GM18951 (cell line): ENCODE data around the gene DNAH7.

ENCODE experiments used
- POLR2A ChIP-seq: IDR thresholded peaks from 4 replicates; pipeline ENCODE4 v1.6.1; 2011; ENCODE audit warnings: mild to moderate bottlenecking; ENCODE audit not compliant: insufficient read length, insufficient read depth; ENCODE audit errors: extremely low read depth
- in situ Hi-C: fragments of 300-500 bp; cut with MboI; formaldehyde crosslinking; loops from one replicate; pipeline ENCODE4 v1.12.0; 2022; ENCODE audit warnings: low sequenced_read_pairs, mixed read lengths, inconsistent platforms; ENCODE audit not compliant: unreplicated experiment

Gene DNAH7

GRCh38 chr2:195909926-195910325 lies 158.7 kb downstream of the DNAH7 start:
- TF ChIP-seq POLR2A, result no peak
- in situ Hi-C loops, result no loop called here

- no peak for TF ChIP-seq POLR2A
- in situ Hi-C loops, result no loop called here
These were observed 161.2 kb downstream of the DNAH7 start for GRCh38 chr2:195907474-195907873.

- in situ Hi-C loops, result no loop called here
- TF ChIP-seq POLR2A, result no peak
These were observed 164.7 kb downstream of the DNAH7 start for GRCh38 chr2:195903956-195904355.

GRCh38 chr2:195902857-195903256 lies 165.8 kb downstream of the DNAH7 start:
- no peak for TF ChIP-seq POLR2A
- in situ Hi-C loops, result no loop called here

- no peak for TF ChIP-seq POLR2A
- in situ Hi-C loops, result no loop called here
These were observed 169.4 kb downstream of the DNAH7 start for GRCh38 chr2:195899226-195899625.

DNA sequence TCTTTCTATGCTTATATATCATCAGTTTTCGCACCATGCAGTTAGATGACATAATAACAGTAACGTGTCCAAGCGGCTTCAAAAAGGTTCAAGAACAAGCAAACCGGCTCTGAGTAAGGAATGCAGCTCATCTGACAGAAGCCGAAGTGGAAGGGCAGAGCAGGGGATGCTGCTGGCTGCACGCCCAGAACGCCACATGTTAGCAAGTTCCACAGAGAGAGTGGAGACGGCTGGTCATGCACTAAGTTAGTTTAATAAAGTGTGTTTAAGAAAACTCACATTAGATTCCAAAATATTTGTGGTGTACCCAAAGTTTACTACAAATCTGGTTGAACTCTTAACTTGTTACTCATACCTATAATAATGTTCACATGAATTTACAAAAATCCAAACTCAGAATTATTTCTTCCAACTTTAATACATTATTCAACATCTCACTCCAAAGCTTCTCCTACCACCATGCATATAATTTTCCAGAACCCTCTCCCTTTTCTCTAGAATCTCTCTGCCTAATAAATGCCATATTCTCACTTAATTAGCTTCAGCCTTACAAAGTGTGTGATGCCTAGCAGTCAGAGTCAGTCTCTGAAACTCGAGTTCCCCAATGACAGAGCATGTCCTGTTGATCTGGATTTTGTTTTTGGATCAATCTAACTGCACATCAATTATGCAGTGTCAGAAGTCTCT lies 170.0 kb downstream of the DNAH7 start:
- in situ Hi-C loops, result no loop called here
- no peak for TF ChIP-seq POLR2A

DNA sequence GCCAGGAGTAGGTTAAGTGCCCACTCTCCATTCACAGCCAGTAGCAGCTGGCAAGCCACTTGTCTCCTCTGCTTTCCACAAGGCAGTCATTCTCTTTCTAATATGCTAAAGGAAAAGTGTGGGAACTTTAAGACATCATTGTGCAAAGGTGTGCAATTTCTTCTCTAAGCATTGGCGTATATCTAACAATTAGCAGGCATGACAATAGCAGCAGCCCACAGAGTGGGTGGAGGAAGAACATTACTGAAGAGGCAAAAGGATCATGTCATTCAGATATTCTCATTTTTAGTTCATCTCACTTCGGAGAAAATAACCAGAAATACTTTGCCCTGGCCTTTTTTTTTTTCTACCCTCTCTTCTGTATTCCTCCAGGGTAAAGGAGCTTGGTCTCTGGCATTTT lies 177.6 kb downstream of the DNAH7 start:
- in situ Hi-C loops, result no loop called here
- TF ChIP-seq POLR2A, result no peak

DNA sequence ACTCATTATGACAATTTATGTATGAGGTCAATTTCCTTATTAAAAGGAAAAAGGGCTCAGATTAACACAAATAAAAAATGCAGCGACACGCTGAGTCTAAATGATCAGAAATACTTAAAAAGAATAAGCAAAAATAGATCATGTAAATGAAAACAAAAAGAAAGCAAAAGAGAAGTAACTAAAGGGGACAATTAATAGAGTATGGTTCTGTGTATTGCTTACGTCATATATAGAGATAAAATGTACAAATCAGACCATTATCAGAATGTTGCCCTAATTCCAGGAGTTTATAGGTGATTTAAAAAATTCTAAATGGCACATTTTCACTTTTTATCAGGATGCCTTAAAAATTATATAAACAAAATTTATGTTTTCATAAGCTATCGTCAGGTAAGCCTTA lies 189.5 kb downstream of the DNAH7 start:
- no peak for TF ChIP-seq POLR2A
- in situ Hi-C loops, result no loop called here

DNA sequence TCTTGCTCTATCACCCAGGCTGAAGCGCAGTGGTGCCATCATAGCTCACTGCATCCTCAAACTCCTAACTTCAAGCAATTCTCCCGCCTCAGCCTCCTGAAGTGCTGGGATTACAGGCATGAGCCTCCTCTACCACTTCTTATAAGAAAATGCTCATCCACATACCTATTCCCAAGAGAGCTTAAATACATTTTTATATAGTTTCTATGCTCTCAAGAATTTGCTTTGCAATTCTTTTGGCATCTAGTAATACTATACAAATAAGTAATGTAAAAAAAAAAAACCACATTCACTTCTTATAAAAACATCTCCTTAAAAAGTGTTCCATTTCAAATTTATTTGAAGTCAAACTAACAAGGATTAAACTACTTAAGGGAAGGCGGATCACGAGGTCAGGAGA lies 197.3 kb downstream of the DNAH7 start:
- no peak for TF ChIP-seq POLR2A
- in situ Hi-C loops, result no loop called here

GRCh38 chr2:195864316-195864715 lies 204.3 kb downstream of the DNAH7 start:
- in situ Hi-C loops, result no loop called here
- TF ChIP-seq POLR2A, result no peak

- TF ChIP-seq POLR2A, result no peak
- in situ Hi-C loops, result no loop called here
These were observed 205.1 kb downstream of the DNAH7 start for GRCh38 chr2:195863564-195863963.

- in situ Hi-C loops, result no loop called here
- TF ChIP-seq POLR2A, result no peak
These were observed 205.5 kb downstream of the DNAH7 start for GRCh38 chr2:195863121-195863520.

- in situ Hi-C loops, result no loop called here
- no peak for TF ChIP-seq POLR2A
These were observed 206.8 kb downstream of the DNAH7 start for GRCh38 chr2:195861821-195862220.

DNA sequence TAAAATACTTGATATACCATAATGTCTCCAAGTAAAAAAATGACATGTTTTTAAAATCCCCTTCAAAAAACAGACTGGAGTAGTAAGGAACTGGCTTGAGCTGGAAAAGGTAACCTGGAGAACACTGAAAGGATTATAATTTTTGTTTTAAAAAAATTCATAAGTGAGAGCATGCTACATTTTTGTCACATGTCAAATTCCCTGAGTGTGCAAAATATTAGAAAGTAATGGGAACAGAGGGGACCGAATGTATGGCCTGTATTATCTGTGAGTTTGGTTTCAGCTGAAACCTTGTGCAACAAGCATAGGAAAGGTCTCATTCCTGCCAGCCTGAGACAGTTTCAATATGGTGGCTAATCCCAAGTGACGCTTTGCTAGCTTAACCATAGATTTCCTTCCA lies 209.1 kb downstream of the DNAH7 start:
- TF ChIP-seq POLR2A, result no peak
- in situ Hi-C loops, result no loop called here

- in situ Hi-C loops, result no loop called here
- no peak for TF ChIP-seq POLR2A
These were observed 211.5 kb downstream of the DNAH7 start for GRCh38 chr2:195857132-195857531.

GRCh38 chr2:195850764-195851163 lies 217.9 kb downstream of the DNAH7 start:
- in situ Hi-C loops, result no loop called here
- TF ChIP-seq POLR2A, result no peak
